Endothelial cell of umbilical vein (primary cell): ENCODE data around the gene FAM241B. TPM values are rescaled to one million over a fixed set of nuclear protein-coding genes. Genes with fewer than 3 reads are reported as not detected.

Experiments used
- BruUV-seq: library from RNA; stranded (reverse); fragments of 400-500 nt; replicated peaks from 2 replicates; lab custom pipeline; 2021; lab: Mats Ljungman, UMichigan
- CTCF ChIA-PET: fragments of 300-600, 350-600 bp; sonication (Branson Sonifier 250); formaldehyde crosslinking; loops from one replicate; lab custom pipeline; 2021; ENCODE audit warnings: antibody characterized with exemption, inconsistent platforms; lab: Charles Lee
- POLR2A ChIA-PET: fragments of 300-600, 350-600 bp; sonication (Branson Sonifier 250); formaldehyde crosslinking; loops from one replicate; lab custom pipeline; 2021; ENCODE audit warnings: antibody characterized with exemption, inconsistent platforms; lab: Charles Lee
- DNase-seq: peaks from one replicate; pipeline ENCODE4 v3.0.0-alpha.2; 2011; ENCODE audit warnings: low read depth, low spot score
- FAIRE-seq: peaks from 2 replicates; lab custom pipeline; 2011; peaks lifted over from hg19 to GRCh38; lab: Jason Lieb, UNC
- H2AFZ ChIP-seq: 2 replicates; pipeline ENCODE4 v1.6.0; 2012; ENCODE audit warnings: low read depth, low read length, control low read depth, inconsistent platforms
- H3K27ac ChIP-seq: 2 replicates; pipeline ENCODE4 v1.5.1; 2011; ENCODE audit warnings: low read depth, mild to moderate bottlenecking, control low read depth, low read length, moderate library complexity; ENCODE audit not compliant: insufficient read depth
- H3K27me3 ChIP-seq, 2 experiments: 2 replicates each; pipeline versions ENCODE4 v1.6.0 to v1.6.1; 2011; ENCODE audit warnings: low read length in 2 of 2, mixed read lengths in 1 of 2; ENCODE audit not compliant: control insufficient read depth in 2 of 2, insufficient read depth in 2 of 2
- H3K36me3 ChIP-seq, 2 experiments: 2 replicates in 1 of 2; 3 replicates in 1 of 2; pipeline ENCODE4 v1.5.1; 2011; ENCODE audit warnings: low read length in 2 of 2, mild to moderate bottlenecking in 1 of 2, moderate library complexity in 1 of 2; ENCODE audit not compliant: control insufficient read depth in 2 of 2, insufficient read depth in 2 of 2; ENCODE audit errors: extremely low read depth in 1 of 2
- H3K4me1 ChIP-seq: 3 replicates; pipeline ENCODE4 v1.5.1; 2011; ENCODE audit warnings: mild to moderate bottlenecking, low read length; ENCODE audit not compliant: control insufficient read depth, insufficient read depth; ENCODE audit errors: extremely low read depth
- H3K4me2 ChIP-seq: 2 replicates; pipeline ENCODE4 v1.6.1; 2011; ENCODE audit warnings: low read length, control low read depth, mixed read lengths; ENCODE audit not compliant: insufficient read depth
- H3K4me3 ChIP-seq, 3 experiments: fragments of 200-600 bp in 1 of 3; sonication (generic), shearing (Covaris generic) in 1 of 3; replicated peaks in 1 of 3; 2 replicates each; pipeline ENCODE4 v1.5.1; 2011 to 2016; ENCODE audit warnings: control low read depth in 3 of 3, low read length in 3 of 3, mild to moderate bottlenecking in 2 of 3, inconsistent platforms in 1 of 3, low read depth in 1 of 3, moderate library complexity in 1 of 3; ENCODE audit not compliant: insufficient read depth in 1 of 3
- H3K79me2 ChIP-seq: 2 replicates; pipeline ENCODE4 v1.6.0; 2012; ENCODE audit warnings: low read length, inconsistent platforms; ENCODE audit not compliant: control insufficient read depth, insufficient read depth
- H3K9ac ChIP-seq: replicated peaks from 2 replicates; pipeline ENCODE3; 2011; ENCODE audit warnings: low read length, control low read depth; ENCODE audit not compliant: insufficient read depth; ENCODE audit errors: extremely low read depth
- H3K9me1 ChIP-seq: replicated peaks from 3 replicates; pipeline ENCODE4 v1.6.0; 2011; ENCODE audit warnings: mild to moderate bottlenecking, low read length; ENCODE audit not compliant: control insufficient read depth, insufficient read depth; ENCODE audit errors: extremely low read depth
- H3K9me3 ChIP-seq: replicated peaks from 2 replicates; pipeline ENCODE4 v1.5.1; 2012; ENCODE audit warnings: low read length, inconsistent platforms; ENCODE audit not compliant: control insufficient read depth, insufficient read depth
- H4K20me1 ChIP-seq: replicated peaks from 2 replicates; pipeline ENCODE3; 2011; ENCODE audit warnings: mild to moderate bottlenecking, low read length; ENCODE audit not compliant: control insufficient read depth, insufficient read depth; ENCODE audit errors: extremely low read depth
- EZH2 ChIP-seq: IDR thresholded peaks from 2 replicates; pipeline ENCODE4 v1.6.1; 2012; ENCODE audit warnings: borderline replicate concordance, low read depth, mild to moderate bottlenecking, moderate library complexity, low read length, inconsistent platforms; ENCODE audit not compliant: severe bottlenecking
- GATA2 ChIP-seq: IDR thresholded peaks from 2 replicates; pipeline ENCODE4 v1.7.0; 2011; ENCODE audit warnings: low read depth, mild to moderate bottlenecking, moderate library complexity, mixed read lengths, low read length; ENCODE audit not compliant: insufficient read length, insufficient read depth
- JUN ChIP-seq: IDR thresholded peaks from 2 replicates; pipeline ENCODE4 v1.6.1; 2011; ENCODE audit warnings: borderline replicate concordance, low read depth; ENCODE audit not compliant: insufficient read length, insufficient read depth
- MAX ChIP-seq: IDR thresholded peaks from 2 replicates; pipeline ENCODE4 v1.6.1; 2011; ENCODE audit not compliant: insufficient read depth, insufficient read length
- MYC ChIP-seq: IDR thresholded peaks from one replicate; pipeline ENCODE4 v1.6.1; 2011; ENCODE audit warnings: mild to moderate bottlenecking, low read depth, low read length
- POLR2A ChIP-seq: IDR thresholded peaks from 2 replicates; pipeline ENCODE4 v1.6.1; 2012; ENCODE audit warnings: low read depth, mild to moderate bottlenecking, control low read depth, low read length
- POLR2AphosphoS5 ChIP-seq: IDR thresholded peaks from 2 replicates; pipeline ENCODE4 v1.6.1; 2012; ENCODE audit warnings: low read depth, mild to moderate bottlenecking, control low read depth, low read length, moderate library complexity; ENCODE audit not compliant: insufficient read depth
- dilution Hi-C: fragments of 300-500 bp; cut with MboI; formaldehyde crosslinking; loops from one replicate; pipeline ENCODE4 v1.15.0; 2019; ENCODE audit warnings: low sequenced_read_pairs; ENCODE audit not compliant: extremely low pct_ligation_motif_present
- intact Hi-C: fragments of 100-400 bp; cut with micrococcal nuclease; formaldehyde crosslinking; loops from one replicate; pipeline ENCODE4 v1.10.0; 2022
- polyA plus RNA-seq, 4 experiments: library from polyadenylated mRNA; depleted of rRNA in 3 of 4; stranded (reverse) in 3 of 4; unstranded in 1 of 4; fragments of >200 nt; gene quantifications; 2 replicates each; pipeline versions ENCODE4 v1.2.1 to v1.2.3, GENCODE V29; 2011 to 2012; ENCODE audit warnings: missing spikeins in 1 of 4
- total RNA-seq: library from RNA; stranded (reverse); gene quantifications from 2 replicates; pipeline ENCODE4 v1.2.3, GENCODE V29; 2021
- TF ChIP-seq, protein P1 (sequence below), 2 donors: IDR thresholded peaks; 1 replicate in 1 of 2; 2 replicates in 1 of 2; pipeline ENCODE4 v1.5.1; 2011; ENCODE audit warnings: low read length in 2 of 2, mild to moderate bottlenecking in 2 of 2, moderate library complexity in 2 of 2, control low read depth in 1 of 2, inconsistent platforms in 1 of 2, low read depth in 1 of 2; ENCODE audit not compliant: insufficient read depth in 1 of 2; ENCODE audit errors: extremely low read depth in 1 of 2

The FAM241B gene
- total and polyA plus RNA-seq, 2 donors (not counting 3 experiments of a cell fraction or from before 2014, with no cell fraction given), result 0.23 TPM; not detected in 1

DNA sequence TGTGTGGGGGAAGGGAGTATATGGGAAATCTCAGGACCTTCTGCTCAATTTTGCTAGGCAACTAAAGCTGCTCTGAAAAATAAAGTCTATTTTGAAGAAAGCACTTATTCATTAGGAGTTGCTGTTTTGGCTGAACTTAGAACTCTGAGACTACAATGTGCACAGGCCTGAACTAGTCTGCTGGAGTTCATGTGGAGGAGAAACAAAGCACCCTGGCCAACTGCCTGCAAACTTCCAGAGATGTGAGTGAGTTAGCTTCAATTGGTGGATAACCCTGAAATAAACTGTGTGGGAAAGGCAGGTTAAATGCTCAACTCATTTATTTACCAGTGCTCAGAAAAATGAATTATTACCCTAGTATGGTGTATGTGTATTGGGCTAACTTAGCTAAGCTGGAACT lies 17.3 kb upstream of the FAM241B start:
- Histone ChIP-seq H3K27ac (no peak overlapping the region), H3K9ac (no peak overlapping the region), H3K9me3 (no peaks in the 10 kb centered on the region), H3K27me3 (peaks cover 20 to 22% of the 10 kb centered on the region in 2 experiments), H3K36me3 (no peaks in the 10 kb centered on the region), H3K79me2 (no peaks in the 10 kb centered on the region), H4K20me1 (no peaks in the 10 kb centered on the region), H3K9me1 (no peaks in the 10 kb centered on the region), H3K4me1 (no peaks in the 10 kb centered on the region), H3K4me3 (no peak overlapping the region), H3K4me2 (no peak overlapping the region), H2AFZ (no peak overlapping the region)
- intact Hi-C loops (no loop called here), dilution Hi-C loops (no loop called here)
- ChIA-PET POLR2A (no interaction called here), CTCF (interaction anchor here (1.0 to 3.0 kb wide), 5 partner anchors 11 to 98 kb away, joined by 3 to 8 read pairs (median 4); no protein-coding TSS in a partner anchor)
- DNase-seq (no peak), FAIRE-seq (no peak)
- BruUV-seq, result no TSS peak
- TF ChIP-seq GATA2 (no peak), POLR2AphosphoS5 (no peak), MAX (no peak), POLR2A (no peak), JUN (no peak), EZH2 (no peak), MYC (no peak)
- TF ChIP-seq, protein P1, sequence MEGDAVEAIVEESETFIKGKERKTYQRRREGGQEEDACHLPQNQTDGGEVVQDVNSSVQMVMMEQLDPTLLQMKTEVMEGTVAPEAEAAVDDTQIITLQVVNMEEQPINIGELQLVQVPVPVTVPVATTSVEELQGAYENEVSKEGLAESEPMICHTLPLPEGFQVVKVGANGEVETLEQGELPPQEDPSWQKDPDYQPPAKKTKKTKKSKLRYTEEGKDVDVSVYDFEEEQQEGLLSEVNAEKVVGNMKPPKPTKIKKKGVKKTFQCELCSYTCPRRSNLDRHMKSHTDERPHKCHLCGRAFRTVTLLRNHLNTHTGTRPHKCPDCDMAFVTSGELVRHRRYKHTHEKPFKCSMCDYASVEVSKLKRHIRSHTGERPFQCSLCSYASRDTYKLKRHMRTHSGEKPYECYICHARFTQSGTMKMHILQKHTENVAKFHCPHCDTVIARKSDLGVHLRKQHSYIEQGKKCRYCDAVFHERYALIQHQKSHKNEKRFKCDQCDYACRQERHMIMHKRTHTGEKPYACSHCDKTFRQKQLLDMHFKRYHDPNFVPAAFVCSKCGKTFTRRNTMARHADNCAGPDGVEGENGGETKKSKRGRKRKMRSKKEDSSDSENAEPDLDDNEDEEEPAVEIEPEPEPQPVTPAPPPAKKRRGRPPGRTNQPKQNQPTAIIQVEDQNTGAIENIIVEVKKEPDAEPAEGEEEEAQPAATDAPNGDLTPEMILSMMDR (IDR thresholded peaks at IDR 0.05; ENCODE audit: extremely low read depth in 1 of 2, insufficient read depth in 1 of 2, low read depth in 1 of 2, low read length in 2 of 2), result no peak
